Bronchial epithelial cell (primary cell): ENCODE results near the gene TMEM39A. TPM values are rescaled to one million over a fixed set of nuclear protein-coding genes. Genes with fewer than 3 reads are reported as not detected.
A peak's percentile ranks its signal among the peaks of the same experiment; 100 is the strongest.

Source experiments
- DNase-seq: peaks from one replicate; pipeline ENCODE4 v3.0.0-alpha.2; 2010; ENCODE audit warnings: low read depth
- FAIRE-seq: peaks from 2 replicates; lab custom pipeline; 2011; peaks lifted over from hg19 to GRCh38; lab: Jason Lieb, UNC
- H3K27me3 ChIP-seq: 2 replicates; pipeline ENCODE4 v1.5.1; 2011; ENCODE audit warnings: low read length; ENCODE audit not compliant: control insufficient read depth, insufficient read depth
- H3K36me3 ChIP-seq: 2 replicates; pipeline ENCODE4 v1.5.1; 2011; ENCODE audit warnings: low read length; ENCODE audit not compliant: control insufficient read depth, insufficient read depth
- H3K4me3 ChIP-seq: 2 replicates; pipeline ENCODE4 v1.5.1; 2011; ENCODE audit warnings: mild to moderate bottlenecking, low read depth, low read length, control low read depth
- total RNA-seq: library from RNA; depleted of rRNA; stranded (reverse); fragments of >200 nt; gene quantifications from 2 replicates; pipeline ENCODE4 v1.2.1, GENCODE V29; 2014
- TF ChIP-seq, protein P1 (sequence below): IDR thresholded peaks from 2 replicates; pipeline ENCODE4 v1.5.1; 2011; ENCODE audit warnings: mild to moderate bottlenecking, moderate library complexity, low read length, control low read depth, inconsistent platforms; ENCODE audit not compliant: insufficient read depth, severe bottlenecking

TMEM39A gene
- 43.7 and 51.3 TPM in 2 replicates for total RNA-seq

- FAIRE-seq, result peak; percentile 81
These were observed at the start of gene TMEM39A for GRCh38 chr3:119463171-119464169. TSS of gene TMEM39A (minus strand) at chr3:119463615. CDS start at chr3:119462074, 1,541 bp downstream.

DNA sequence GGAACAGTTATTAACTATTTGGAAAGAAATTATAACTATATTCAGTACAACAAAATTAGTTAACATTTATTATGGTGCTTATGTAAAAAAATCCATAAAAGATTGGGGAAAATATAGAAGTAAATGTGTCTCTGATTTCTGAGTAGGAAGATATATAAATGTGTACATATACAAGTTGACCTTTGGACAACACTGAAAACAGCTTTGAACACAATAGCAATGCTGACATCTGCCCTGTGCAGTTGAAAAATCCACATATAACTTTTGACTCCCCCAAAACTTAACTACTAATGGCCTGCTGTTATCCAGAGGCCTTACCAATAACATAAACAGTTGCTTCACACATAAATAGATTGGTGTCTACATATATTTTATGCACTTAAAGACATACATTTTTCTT is 47.3 kb upstream of the TMEM39A start:
- Histone ChIP-seq H3K27me3 (no peaks in the 10 kb centered on the region), H3K4me3 (no peak overlapping the region), H3K36me3 (peaks cover 4% of the 10 kb centered on the region)
- FAIRE-seq, result no peak
- DNase-seq, result no peak
- TF ChIP-seq, protein P1, sequence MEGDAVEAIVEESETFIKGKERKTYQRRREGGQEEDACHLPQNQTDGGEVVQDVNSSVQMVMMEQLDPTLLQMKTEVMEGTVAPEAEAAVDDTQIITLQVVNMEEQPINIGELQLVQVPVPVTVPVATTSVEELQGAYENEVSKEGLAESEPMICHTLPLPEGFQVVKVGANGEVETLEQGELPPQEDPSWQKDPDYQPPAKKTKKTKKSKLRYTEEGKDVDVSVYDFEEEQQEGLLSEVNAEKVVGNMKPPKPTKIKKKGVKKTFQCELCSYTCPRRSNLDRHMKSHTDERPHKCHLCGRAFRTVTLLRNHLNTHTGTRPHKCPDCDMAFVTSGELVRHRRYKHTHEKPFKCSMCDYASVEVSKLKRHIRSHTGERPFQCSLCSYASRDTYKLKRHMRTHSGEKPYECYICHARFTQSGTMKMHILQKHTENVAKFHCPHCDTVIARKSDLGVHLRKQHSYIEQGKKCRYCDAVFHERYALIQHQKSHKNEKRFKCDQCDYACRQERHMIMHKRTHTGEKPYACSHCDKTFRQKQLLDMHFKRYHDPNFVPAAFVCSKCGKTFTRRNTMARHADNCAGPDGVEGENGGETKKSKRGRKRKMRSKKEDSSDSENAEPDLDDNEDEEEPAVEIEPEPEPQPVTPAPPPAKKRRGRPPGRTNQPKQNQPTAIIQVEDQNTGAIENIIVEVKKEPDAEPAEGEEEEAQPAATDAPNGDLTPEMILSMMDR, result no peak

More at GRCh38 chr3:119463171-119464169, at the start of gene TMEM39A:
- Histone ChIP-seq H3K36me3 (peaks cover 3% of the 10 kb centered on the region), H3K4me3 (peak within 1 kb of the TSS; percentile 92), H3K27me3 (no peaks in the 10 kb centered on the region)
- DNase-seq, result peak; percentile 93
- TF ChIP-seq, protein P1, result no peak

GRCh38 chr3:119508172-119508845 is 44.9 kb upstream of the TMEM39A start:
- FAIRE-seq, result no peak
- Histone ChIP-seq H3K36me3 (peaks cover 5% of the 10 kb centered on the region), H3K27me3 (no peaks in the 10 kb centered on the region), H3K4me3 (no peak overlapping the region)
- TF ChIP-seq, protein P1, result no peak
- DNase-seq, result no peak

DNA sequence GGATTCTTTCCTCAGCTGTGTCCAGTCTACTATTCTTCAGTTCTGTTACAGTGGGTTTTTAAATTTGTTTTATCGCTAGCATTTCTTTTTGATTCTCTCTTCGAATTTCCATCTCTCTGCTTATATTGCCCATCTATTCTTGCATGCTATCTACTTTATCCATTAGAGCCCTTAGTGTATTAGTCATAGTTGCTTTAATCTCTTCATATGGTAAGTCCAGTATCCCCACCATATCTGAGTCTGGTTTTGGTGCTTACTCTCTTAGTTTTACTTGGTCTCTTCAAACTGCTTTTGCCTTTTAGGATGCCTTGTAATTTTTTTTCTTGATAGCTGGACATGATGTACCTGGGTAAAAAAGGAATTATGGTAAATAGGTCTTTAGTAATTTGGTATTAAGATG is 44.0 kb upstream of the TMEM39A start:
- H3K36me3 ChIP-seq, result peaks cover 5% of the 10 kb centered on the region
- TF ChIP-seq, protein P1, result no peak
- DNase-seq (no peak), FAIRE-seq (no peak)
- H3K27me3 ChIP-seq, result no peaks in the 10 kb centered on the region
- H3K4me3 ChIP-seq, result no peak overlapping the region

DNA sequence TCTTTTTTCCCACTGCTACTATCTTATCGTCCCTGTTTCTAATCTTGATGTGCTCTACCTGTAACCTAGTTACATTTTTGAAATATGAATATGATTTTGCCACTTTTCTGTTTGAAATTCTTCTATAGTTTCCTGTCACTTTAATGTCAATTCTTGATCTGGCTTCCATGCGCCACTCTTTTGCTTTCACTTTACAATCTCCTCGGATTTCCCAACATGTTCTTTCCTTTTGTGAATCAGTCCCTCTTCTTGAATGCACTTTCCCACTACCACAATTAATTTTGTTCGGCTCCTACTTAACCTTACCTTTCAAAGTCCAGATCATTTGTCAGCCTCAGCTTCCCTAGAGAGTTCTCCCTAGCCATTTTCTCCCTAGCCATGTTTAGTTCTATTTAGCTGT is 43.2 kb upstream of the TMEM39A start:
- TF ChIP-seq, protein P1, result no peak
- Histone ChIP-seq H3K27me3 (no peaks in the 10 kb centered on the region), H3K36me3 (peaks cover 5% of the 10 kb centered on the region), H3K4me3 (no peak overlapping the region)
- no peak for FAIRE-seq
- no peak for DNase-seq
